Activated CD8-positive, alpha-beta T cell treated with anti-CD3 and anti-CD28 coated beads for 36 hours (primary cell): Measurements from ENCODE around the gene TBC1D22A. TPM values are rescaled to one million over a fixed set of nuclear protein-coding genes. Genes with fewer than 3 reads are reported as not detected.

Experiments
- ATAC-seq: fragments of 200-7000 bp; cut with Tn5 transposase; one replicate; pipeline ENCODE4 v1.10.0; 2021; ENCODE audit warnings: mild to moderate bottlenecking, moderate library complexity
- CTCF ChIA-PET: fragments of 350-600 bp; sonication (Branson Sonifier 250); formaldehyde crosslinking; loops from one replicate; lab custom pipeline; 2021; ENCODE audit warnings: antibody characterized with exemption; lab: Charles Lee
- POLR2A ChIA-PET: fragments of 350-600 bp; sonication (Branson Sonifier 250); formaldehyde crosslinking; loops from one replicate; lab custom pipeline; 2021; ENCODE audit warnings: antibody characterized with exemption; lab: Charles Lee
- DNase-seq: peaks from one replicate; pipeline ENCODE4 v3.0.0-alpha.2; 2020
- H3K27ac Mint-ChIP-seq: one replicate; pipeline ENCODE4 v1.8.0; 2021; ENCODE audit warnings: mild to moderate bottlenecking, mixed read lengths
- H3K27me3 Mint-ChIP-seq: one replicate; pipeline ENCODE4 v1.8.0; 2021; ENCODE audit warnings: mixed read lengths
- H3K36me3 Mint-ChIP-seq: one replicate; pipeline ENCODE4 v1.8.0; 2021; ENCODE audit warnings: low read depth, mixed read lengths
- H3K4me1 Mint-ChIP-seq: one replicate; pipeline ENCODE4 v1.8.0; 2021; ENCODE audit warnings: low read depth, mixed read lengths
- H3K4me3 Mint-ChIP-seq: one replicate; pipeline ENCODE4 v1.8.0; 2021; ENCODE audit warnings: mild to moderate bottlenecking, moderate library complexity, mixed read lengths
- H3K9me3 Mint-ChIP-seq: one replicate; pipeline ENCODE4 v1.8.0; 2021; ENCODE audit warnings: mixed read lengths
- intact Hi-C: fragments of 100-400 bp; cut with micrococcal nuclease; formaldehyde crosslinking; loops from one replicate; pipeline ENCODE4 v1.10.0; 2022
- total RNA-seq, 2 experiments: library from RNA; stranded (reverse); gene quantifications; one replicate each; pipeline ENCODE4 v1.2.3, GENCODE V29; 2021
- TF ChIP-seq, protein P1 (sequence below): fragments of 200-600 bp; IDR thresholded peaks from one replicate; pipeline ENCODE4 v1.8.0; 2022; ENCODE audit warnings: antibody characterized with exemption, mild to moderate bottlenecking

Gene TBC1D22A
- total RNA-seq, 2 experiments from 2014 or later = 41.0 to 42.8 TPM

DNA sequence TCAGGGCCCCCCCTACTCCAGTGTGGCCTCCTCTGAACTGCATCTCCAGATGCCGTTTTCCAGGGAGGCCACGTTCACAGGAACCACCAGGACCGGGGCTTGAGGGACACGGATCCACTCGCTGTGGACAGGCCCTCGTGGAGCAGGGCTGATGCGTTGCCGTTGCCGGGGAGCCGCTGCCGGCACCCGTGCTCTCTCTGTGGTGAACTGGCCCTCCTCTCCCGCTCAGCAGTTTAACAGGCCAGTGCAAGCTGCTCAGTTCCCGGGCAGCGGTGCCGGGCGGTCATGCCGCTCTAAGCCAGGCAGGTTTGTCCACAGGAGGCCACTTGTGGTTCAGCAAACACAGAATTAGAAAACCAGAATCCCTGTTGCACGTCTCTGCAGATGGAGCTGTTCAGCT, 301.6 kb downstream of the TBC1D22A start:
- ATAC-seq (no peak), DNase-seq (no peak)
- Mint-ChIP-seq H3K27me3 (no peaks in the 10 kb centered on the region), H3K27ac (no peak overlapping the region), H3K9me3 (no peaks in the 10 kb centered on the region), H3K4me1 (peaks cover 29% of the 10 kb centered on the region), H3K36me3 (peaks cover 16% of the 10 kb centered on the region), H3K4me3 (no peak overlapping the region)
- POLR2A ChIA-PET = no interaction called here
- intact Hi-C loops = no loop called here
- CTCF ChIA-PET = no interaction called here
- TF ChIP-seq, protein P1, sequence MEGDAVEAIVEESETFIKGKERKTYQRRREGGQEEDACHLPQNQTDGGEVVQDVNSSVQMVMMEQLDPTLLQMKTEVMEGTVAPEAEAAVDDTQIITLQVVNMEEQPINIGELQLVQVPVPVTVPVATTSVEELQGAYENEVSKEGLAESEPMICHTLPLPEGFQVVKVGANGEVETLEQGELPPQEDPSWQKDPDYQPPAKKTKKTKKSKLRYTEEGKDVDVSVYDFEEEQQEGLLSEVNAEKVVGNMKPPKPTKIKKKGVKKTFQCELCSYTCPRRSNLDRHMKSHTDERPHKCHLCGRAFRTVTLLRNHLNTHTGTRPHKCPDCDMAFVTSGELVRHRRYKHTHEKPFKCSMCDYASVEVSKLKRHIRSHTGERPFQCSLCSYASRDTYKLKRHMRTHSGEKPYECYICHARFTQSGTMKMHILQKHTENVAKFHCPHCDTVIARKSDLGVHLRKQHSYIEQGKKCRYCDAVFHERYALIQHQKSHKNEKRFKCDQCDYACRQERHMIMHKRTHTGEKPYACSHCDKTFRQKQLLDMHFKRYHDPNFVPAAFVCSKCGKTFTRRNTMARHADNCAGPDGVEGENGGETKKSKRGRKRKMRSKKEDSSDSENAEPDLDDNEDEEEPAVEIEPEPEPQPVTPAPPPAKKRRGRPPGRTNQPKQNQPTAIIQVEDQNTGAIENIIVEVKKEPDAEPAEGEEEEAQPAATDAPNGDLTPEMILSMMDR = no peak

DNA sequence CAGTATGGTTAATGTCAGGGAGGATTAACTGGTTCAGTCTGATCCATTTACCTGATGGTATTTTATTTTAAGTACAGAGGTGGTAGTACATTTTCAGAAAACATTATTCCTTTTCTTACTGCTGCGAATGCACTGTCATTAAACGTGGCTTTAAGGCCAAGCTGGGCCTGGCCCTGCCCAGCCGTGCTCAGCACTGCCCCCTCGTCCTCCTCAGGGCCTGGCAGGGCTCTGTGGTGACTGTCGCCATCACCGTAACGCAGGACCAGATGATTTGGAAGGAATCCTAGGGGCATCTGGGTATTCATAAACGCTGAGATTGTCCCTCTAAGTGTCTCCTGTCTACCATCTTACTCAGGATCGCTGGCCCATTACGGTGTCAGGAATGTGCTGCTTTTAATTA, 302.0 kb downstream of the TBC1D22A start:
- intact Hi-C loops = no loop called here
- DNase-seq (no peak), ATAC-seq (no peak)
- Mint-ChIP-seq H3K9me3 (no peaks in the 10 kb centered on the region), H3K27me3 (no peaks in the 10 kb centered on the region), H3K27ac (no peak overlapping the region), H3K4me3 (no peak overlapping the region), H3K36me3 (peaks cover 16% of the 10 kb centered on the region), H3K4me1 (peaks cover 29% of the 10 kb centered on the region)
- POLR2A ChIA-PET = no interaction called here
- TF ChIP-seq, protein P1 = no peak
- CTCF ChIA-PET = no interaction called here

DNA sequence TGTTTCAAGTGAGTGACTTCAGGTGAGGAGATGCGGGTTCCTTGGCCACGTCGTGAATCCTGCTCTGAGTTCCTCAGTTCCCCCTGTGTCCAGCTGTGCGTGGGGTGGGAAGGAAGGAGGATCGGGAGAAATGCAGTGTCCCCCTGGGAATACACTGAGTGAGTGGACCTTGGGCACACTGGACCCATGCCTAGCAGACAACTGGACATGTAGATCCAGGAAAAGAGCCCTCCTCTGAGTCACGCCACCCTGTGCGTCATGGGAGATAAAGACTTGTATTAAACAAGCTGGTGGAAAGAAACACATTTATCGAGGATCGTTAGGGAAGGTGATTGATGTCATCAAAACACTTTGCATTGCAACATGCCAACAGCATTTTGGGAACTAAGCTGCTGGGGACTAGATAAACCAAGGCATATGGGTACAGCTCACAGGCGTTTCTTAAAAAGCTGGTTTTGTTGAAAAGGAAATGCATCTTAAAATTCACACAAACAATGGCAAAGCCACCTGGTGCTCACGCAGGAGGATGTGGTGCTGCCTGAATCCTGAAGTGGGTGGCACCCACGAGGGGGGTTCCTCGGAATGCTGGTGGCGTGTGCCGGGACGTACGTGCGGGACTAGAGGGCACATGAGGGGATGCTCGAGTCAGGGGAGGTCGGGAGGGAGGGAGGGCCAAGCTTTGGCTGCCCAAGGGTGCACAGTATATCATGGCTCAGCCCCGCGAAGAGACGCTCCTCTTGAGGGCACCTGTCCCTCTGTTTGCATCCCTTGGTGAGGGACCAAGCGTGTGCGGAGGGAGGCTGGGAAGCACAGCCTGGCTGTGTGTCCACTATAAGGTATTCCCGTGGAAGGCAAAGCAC, 303.5 kb downstream of the TBC1D22A start:
- Mint-ChIP-seq H3K9me3 (no peaks in the 10 kb centered on the region), H3K4me1 (peaks cover 29% of the 10 kb centered on the region), H3K36me3 (peaks cover 16% of the 10 kb centered on the region), H3K27ac (no peak overlapping the region), H3K27me3 (no peaks in the 10 kb centered on the region), H3K4me3 (no peak overlapping the region)
- intact Hi-C loops = no loop called here
- no peak for DNase-seq
- TF ChIP-seq, protein P1 = no peak
- ChIA-PET CTCF (no interaction called here), POLR2A (interaction anchor here (0.6 kb wide), 1 partner anchor 87 kb away, joined by 3 read pairs; no protein-coding TSS in a partner anchor)
- no peak for ATAC-seq

DNA sequence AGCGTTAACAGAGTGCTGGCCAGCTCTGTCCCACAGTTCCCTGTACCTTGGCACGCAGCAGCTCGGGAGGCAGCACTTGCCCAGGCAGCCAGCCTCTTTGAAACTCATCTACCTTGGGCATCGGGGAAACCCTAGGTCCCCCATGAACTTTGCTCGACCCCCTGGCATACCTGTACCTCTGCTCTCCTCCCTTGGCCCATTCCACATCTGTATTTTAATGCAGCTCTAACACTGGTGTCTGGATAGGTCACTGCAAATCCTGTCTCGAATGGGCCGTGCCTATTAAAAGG, 304.1 kb downstream of the TBC1D22A start:
- Mint-ChIP-seq H3K4me3 (no peak overlapping the region), H3K4me1 (peaks cover 23% of the 10 kb centered on the region), H3K9me3 (no peaks in the 10 kb centered on the region), H3K27ac (no peak overlapping the region), H3K36me3 (peaks cover 11% of the 10 kb centered on the region), H3K27me3 (no peaks in the 10 kb centered on the region)
- ATAC-seq (no peak), DNase-seq (no peak)
- CTCF ChIA-PET = no interaction called here
- POLR2A ChIA-PET = interaction anchor here (0.6 kb wide), 1 partner anchor 87 kb away, joined by 3 read pairs; no protein-coding TSS in a partner anchor
- TF ChIP-seq, protein P1 = no peak
- intact Hi-C loops = no loop called here

DNA sequence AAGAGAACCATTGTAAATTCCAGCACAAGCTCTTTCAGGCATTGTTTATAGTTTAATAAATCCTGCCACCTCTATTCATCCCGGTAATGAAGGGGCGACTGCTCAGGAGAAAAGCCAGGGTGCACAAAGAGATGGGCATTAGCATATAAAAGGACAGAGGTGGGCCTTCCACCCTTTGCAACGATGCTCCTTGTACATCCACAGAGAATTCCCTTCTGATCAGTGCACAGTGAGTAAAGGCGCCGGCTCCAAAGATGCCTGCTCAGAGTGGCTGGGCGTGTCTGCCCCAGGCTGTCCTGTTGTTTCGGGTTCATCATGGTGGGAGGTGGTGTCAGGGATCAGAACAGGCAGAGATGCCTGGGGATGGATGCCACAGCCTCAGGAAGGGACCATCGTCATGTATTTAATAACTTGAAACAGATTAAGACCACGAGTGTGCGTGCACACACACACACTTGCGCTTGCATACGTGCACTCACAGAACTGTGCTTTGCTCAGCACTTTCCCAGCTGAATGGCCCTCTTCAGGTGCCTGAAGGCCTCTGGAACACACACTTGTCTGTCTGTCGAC, 305.0 kb downstream of the TBC1D22A start:
- DNase-seq (no peak), ATAC-seq (no peak)
- H3K4me1 Mint-ChIP-seq = peaks cover 23% of the 10 kb centered on the region
- no peak overlapping the region for H3K4me3 Mint-ChIP-seq
- intact Hi-C loops = no loop called here
- no peaks in the 10 kb centered on the region for H3K27me3 Mint-ChIP-seq
- peaks cover 12% of the 10 kb centered on the region for H3K36me3 Mint-ChIP-seq
- H3K9me3 Mint-ChIP-seq = no peaks in the 10 kb centered on the region
- ChIA-PET CTCF (no interaction called here), POLR2A (no interaction called here)
- TF ChIP-seq, protein P1 = no peak
- no peak overlapping the region for H3K27ac Mint-ChIP-seq
